Measurements from ENCODE around the gene PTPRCAP.
"Not testable (repeated sequence)": the region's sequence is repeated elsewhere in the genome, so short reads cannot be mapped to it uniquely, and the experiment has no call there.

PTPRCAP gene, protein sequence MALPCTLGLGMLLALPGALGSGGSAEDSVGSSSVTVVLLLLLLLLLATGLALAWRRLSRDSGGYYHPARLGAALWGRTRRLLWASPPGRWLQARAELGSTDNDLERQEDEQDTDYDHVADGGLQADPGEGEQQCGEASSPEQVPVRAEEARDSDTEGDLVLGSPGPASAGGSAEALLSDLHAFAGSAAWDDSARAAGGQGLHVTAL

DNA sequence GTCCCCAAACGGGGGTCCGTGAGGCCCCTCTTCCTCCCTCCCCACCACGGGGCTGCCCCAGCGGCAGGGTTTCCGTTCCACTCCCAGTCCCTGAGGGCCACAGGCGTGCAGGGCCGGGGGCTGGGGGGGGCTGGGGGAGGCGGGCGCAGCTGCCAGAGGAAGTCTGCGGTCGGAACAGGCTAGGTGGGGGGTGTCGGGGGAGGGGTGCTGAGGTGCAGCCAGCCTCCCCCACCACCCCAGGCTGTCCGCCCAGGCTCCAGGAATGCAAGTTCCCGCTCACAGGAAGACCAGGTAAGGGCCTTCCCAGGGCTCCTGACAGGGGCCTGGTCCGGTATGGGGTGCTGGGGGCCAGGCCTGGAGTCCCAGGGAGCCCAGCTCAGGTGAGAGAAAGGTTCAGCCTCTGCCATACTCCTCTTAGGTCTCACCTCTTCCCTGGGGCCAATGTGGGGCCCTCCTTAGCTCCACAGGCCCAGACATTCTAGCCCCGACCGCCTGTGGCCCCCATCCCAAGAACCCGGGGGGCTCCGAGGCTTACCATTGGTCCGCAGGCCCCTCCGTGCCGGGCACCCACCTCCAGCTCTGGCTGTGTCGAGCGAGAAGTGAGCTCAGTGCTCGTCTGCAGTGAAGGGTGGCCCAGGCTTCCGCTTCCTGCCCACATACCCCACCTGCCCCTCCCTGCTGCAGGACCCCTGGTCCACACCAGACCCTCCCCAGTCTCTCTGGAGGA is at the start of gene PTPRCAP:
Gene PTPRCAP, minus strand, starts transcription at position 601 of the 727 bp plus-strand sequence. Its CDS starts 63 bp downstream, at position 538.
- TF ChIP-seq CTCF (IDR thresholded peaks at IDR 0.05; ENCODE audit: low read depth, low read length): no peak
- DNase-seq (ENCODE audit: extremely low read depth, low read depth): no peak

GRCh38 chr11:67486481-67487195 is 49.2 kb upstream of the PTPRCAP start:
- no peak for TF ChIP-seq CTCF (IDR thresholded peaks at IDR 0.05; ENCODE audit: low read depth, low read length)
- DNase-seq (ENCODE audit: extremely low read depth, low read depth): no peak

DNA sequence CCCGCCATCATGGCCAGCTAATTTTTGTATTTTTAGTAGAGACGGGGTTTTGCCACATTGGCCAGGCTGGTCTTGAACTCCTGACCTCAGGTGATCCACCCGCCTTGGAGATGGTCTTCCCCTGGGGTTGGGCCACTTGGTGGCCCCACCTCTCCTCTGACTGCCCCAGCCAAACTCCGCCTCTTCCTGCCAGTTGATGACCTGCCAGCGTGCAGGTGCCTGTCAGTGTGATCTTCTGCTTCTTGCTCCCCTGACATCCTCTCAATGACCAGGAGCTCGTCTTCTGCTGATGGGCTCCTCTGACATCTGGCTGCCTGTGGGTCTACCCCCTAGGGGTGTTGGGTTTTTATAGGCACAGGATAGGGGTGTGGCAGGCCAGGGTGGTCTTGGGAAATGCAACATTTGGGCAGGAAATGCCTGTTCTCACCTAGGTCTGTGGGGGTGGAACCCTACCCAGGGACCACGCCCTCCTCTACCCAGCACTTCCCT is 48.4 kb upstream of the PTPRCAP start:
- DNase-seq (ENCODE audit: extremely low read depth, low read depth): not testable (repeated sequence)

GRCh38 chr11:67484847-67485311 is 47.4 kb upstream of the PTPRCAP start:
- DNase-seq (ENCODE audit: extremely low read depth, low read depth): no peak
- TF ChIP-seq CTCF (IDR thresholded peaks at IDR 0.05; ENCODE audit: low read depth, low read length): no peak

GRCh38 chr11:67483831-67484665 is 46.6 kb upstream of the PTPRCAP start:
- no peak for DNase-seq (ENCODE audit: extremely low read depth, low read depth)
- no peak for TF ChIP-seq CTCF (IDR thresholded peaks at IDR 0.05; ENCODE audit: low read depth, low read length)

GRCh38 chr11:67482827-67483798 is 45.6 kb upstream of the PTPRCAP start, which contains the start of gene AIP:
TSS of gene AIP (plus strand) at chr11:67483026. CDS start at chr11:67483159, 133 bp downstream.
- TF ChIP-seq CTCF (IDR thresholded peaks at IDR 0.05; ENCODE audit: low read depth, low read length): no peak; the same call in none of the 2 replicates
- peak; percentile 90 for DNase-seq (ENCODE audit: extremely low read depth, low read depth)

Data from AG09319 (cell line).